GM19438 (cell line): Measurements from ENCODE around the gene GRAMD2B.
"Not testable (repeated sequence)": the region's sequence is repeated elsewhere in the genome, so short reads cannot be mapped to it uniquely, and the experiment has no call there.

ENCODE experiments used
- ATAC-seq: cut with Tn5 transposase; IDR thresholded peaks from one replicate; pipeline ENCODE4 v1.9.1; 2021; ENCODE audit warnings: low read depth; ENCODE audit not compliant: unreplicated experiment

The GRAMD2B gene, protein sequence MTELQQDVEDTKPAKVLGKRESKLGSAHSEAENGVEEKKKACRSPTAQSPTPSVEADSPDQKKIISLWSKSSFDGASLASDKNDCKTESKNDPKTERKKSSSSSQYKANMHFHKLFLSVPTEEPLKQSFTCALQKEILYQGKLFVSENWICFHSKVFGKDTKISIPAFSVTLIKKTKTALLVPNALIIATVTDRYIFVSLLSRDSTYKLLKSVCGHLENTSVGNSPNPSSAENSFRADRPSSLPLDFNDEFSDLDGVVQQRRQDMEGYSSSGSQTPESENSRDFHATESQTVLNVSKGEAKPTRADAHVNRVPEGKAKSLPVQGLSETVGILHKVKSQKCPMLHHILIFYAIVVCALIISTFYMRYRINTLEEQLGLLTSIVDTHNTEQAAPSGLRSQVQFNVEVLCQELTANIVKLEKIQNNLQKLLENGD

GRCh38 chr5:126422994-126423788 lies at the start of gene GRAMD2B:
Gene GRAMD2B, plus strand, starts transcription at chr5:126423409. Its CDS starts 198 bp downstream, at chr5:126423607.
- ATAC-seq, result peak; percentile 79

DNA sequence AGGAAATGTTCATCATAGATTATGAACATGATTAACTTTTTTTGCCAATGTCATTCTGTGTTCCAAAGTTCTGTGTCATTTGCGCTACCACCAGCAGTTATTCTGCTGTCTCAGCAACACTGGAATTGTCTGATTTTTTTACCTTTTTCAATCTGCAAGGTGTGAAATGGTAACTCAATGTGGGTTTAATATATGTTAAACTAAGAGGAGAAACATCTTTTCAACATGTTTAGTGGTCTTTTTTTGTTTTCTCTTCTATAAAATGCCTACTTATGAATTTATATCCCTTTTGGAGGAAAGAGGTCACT lies 49.1 kb upstream of the GRAMD2B start:
- no peak for ATAC-seq

- ATAC-seq, result no peak
These were observed 46.8 kb upstream of the GRAMD2B start for GRCh38 chr5:126376443-126376842.

DNA sequence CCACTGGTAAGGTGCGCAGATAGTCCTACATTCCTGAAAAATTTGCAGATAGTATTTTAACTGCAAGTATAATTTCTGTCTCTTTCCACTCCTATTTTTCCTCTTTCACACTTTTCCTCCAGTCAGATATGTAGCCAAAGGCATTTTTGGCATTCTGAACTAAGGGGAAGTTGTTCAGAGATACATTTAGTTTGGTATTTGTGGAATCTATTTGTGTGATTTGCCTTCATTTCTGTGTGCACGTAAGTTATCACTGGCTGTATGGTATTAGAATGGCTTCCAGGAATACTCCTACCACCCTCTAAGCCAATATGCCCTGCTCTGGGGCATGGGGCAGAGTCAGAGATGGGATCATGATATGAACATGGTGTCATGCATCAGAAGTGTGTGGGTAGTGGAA lies 45.8 kb upstream of the GRAMD2B start:
- ATAC-seq, result no peak

DNA sequence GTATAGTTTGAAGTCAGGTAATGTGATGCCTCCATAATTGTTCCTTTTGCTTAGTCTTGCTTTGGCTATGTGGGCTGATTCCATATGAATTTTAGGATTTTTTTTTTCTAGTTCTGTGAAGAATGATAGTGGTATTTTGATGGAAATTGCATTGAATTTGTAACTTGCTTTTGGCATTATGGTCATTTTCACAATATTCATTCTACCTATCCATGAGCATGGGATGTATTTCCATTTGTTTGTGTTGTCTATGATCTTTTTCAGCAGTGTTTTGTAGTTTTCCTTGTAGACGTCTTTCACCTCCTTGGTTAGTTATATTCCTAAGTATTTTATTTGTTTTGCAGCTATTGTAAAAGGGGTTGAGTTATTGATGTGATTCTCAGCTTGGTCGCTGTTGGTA lies 42.9 kb upstream of the GRAMD2B start:
- ATAC-seq, result not testable (repeated sequence)

- no peak for ATAC-seq
These were observed 40.0 kb upstream of the GRAMD2B start for GRCh38 chr5:126383246-126383645.

DNA sequence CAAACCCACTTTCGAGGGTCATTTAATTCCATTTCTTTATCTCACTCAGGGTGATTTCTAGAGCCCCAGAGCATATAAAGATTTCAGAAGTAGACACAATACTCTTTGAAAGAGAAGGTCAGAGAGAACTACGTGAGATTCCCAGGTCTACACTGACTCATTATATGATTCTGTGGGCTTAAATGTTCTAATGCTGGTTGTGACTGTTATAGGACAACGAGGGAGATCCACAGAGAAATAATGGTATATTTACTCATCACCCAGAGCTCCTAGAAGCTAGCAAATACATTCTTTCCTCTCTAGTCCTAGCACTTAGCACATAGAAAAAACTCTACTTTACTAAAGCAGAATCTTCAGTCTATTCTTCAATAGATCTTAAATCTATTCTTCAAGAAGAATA lies 39.4 kb upstream of the GRAMD2B start:
- ATAC-seq, result no peak

DNA sequence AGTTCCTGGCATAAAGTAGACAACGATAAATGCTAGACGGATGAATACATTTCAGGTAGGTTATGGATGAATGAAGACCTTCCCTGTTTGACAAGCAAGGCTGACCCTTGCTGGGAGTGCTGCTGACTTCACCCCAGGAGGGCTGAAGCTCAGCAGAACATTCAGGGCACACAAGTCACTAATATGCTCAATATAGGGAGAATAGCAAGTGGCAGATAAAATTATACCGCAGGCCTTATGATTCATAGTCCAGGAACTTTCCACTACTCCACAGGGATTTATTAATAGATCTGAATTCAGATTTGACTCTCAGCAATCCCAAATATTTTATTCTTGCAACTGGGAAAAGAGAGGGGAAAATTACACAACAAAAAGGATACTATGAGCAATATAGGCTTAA lies 38.2 kb upstream of the GRAMD2B start:
- ATAC-seq, result no peak

DNA sequence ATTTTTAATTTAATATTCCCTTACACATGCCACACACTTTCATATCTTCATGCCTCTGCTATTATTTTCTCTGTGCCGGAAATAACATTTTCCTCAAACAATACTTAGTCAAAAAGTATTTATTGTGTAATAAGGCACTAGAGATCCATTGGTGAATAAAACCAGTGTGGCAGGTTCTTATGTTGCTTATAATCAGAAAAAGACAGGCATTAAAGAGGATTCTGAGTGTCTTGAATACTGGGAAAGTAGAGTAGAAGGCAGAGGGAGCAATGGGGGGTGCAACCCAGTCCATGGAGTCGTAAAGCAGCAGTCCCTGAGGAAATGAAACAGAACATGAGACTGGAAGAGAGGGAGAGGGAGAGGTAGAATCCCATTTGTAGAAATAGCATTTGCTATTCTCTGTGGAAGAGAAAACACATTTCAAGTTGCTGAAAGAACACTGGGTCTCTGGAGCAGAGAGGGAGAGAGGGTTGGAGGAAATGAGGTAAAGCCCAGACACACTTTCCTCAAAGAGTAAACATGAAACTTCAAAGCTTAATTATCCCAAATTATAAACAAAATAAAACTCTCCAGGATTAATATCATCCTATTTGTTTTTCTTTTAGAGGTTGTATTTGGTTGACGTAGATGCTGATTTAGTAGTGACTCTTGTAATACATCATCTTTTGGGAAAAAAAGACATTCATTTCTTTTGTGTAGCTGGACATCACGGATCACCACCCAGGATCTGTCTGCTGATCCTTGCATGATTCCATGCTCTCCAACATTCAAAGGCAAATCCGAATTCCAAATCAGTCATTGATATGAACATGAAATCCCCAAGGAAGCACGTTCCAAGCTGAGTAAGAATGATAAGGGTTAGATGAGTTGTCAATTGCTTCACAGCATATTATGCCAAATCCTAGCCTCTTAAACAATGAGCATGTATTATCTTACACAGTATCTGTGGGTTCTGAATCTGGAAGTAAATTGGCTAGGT lies 37.4 kb upstream of the GRAMD2B start:
- ATAC-seq, result no peak

DNA sequence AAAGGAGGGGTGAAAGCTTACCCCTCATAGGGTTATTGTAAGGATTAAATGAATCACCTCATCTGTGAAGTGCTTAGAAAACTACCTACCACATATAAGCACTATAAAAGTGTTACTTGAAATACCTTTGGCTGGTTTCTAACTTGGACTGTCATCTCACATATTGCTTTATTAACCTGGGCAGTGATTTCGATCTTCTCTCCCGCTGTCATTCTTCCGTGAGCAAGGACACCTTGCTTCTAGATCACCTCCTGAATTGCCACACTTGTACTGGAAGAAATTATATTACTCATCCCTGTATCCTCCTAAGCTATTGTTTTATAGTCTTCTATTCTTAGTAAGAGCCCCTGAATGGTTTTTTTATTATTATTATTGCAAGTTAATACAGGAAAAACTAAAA lies 34.0 kb upstream of the GRAMD2B start:
- ATAC-seq, result no peak

DNA sequence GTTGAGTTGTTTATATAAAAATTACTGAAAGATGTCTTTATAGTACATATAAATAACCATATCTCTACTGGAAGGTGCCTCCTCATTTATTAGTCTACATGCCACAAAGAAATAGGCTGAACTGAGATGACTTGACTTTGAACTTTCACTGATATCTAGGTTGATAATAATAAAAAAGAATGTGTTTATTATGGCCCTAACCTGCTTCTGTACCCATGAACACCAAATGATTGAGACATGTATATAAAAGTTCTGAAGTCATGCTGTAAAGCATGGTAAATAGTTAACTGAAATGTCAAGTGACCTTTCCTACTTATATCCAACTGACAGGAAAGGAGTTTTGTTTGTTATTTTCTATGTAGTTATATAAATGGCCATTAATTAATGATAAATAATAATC lies 33.2 kb upstream of the GRAMD2B start:
- no peak for ATAC-seq

GRCh38 chr5:126391386-126391785 lies 31.8 kb upstream of the GRAMD2B start:
- no peak for ATAC-seq

GRCh38 chr5:126394211-126394788 lies 28.9 kb upstream of the GRAMD2B start:
- ATAC-seq, result no peak

GRCh38 chr5:126395198-126395597 lies 28.0 kb upstream of the GRAMD2B start:
- no peak for ATAC-seq

DNA sequence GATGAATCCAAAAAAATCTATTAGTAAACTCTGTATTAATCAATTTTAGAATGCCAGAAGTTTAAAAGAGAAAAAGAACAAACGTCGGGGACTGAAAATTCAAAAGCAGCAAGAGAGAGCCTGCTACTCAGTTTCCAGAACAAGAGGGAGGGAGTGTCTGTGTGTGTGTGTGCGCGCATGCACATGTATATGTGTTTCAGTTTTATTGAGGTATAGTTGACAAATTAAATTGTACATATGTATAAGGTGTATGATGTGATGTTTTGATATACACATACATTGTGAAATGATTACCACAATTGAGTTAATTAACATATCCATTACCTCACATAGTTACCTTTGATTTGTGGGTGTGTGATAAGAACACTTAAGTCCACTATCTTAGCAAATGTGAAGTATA lies 27.6 kb upstream of the GRAMD2B start:
- ATAC-seq, result no peak

GRCh38 chr5:126396721-126397120 lies 26.5 kb upstream of the GRAMD2B start:
- ATAC-seq, result not testable (repeated sequence)

DNA sequence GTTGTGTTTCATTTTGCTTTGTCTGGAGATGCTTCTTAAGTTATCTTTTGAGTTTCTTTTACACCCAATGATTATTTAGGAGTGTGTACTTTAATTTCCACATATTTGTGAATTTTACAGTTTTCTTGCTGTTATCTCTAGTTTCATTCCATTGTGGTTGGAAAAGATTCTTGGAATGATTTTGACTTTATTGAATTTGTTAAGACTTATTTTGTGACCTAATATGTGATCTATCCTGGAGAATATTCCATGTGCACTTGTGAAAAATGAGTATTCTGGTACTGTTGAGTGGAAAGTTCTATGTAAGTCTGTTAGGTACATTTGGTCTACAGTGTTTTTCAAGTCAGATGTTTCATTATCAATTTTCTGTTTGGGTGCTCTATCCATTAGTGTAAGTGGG lies 24.4 kb upstream of the GRAMD2B start:
- ATAC-seq, result no peak

GRCh38 chr5:126400621-126401251 lies 22.5 kb upstream of the GRAMD2B start:
- ATAC-seq, result no peak

DNA sequence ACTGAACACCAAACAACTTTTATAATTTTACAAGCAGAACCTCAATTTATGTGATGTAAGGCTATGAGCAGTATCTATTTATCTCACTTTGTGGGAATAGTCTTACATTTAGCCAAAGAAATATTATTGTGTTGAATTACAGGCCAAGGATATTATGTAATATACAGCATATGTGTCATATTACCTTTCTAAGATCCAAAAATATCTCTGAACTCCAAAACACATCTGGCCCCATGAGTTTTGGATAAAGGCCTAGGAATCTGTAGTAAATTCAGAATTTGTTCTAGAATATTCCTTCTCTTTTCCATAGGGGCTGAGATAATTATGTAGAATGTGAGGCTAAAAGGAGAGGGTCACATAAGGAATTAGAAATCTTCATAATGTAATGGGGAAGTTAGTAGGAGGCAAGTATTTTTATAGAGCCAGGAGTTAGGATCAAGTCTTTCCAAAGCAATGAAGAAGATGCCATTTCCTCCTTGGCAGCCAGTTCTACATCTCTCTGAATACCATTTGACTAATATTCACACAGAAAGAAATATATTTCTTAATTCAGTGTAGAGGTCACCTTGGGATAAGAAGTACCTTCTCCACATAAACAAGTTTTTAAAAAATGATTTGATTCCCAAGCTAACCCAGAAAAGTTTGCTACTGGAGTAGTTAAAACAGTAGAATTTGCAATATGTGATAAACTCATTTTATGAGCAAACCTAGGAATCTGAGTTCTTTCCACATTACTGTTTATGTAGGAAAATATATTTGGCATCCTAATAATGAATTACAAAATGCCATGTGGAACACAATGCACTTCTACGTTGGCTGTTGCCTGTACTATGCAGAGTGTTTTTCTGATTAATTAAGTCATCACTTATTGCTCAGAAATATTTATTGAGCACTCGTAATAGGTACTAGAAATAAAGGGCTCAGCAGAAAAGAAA lies 20.3 kb upstream of the GRAMD2B start:
- ATAC-seq, result no peak
